Peyer's patch (tissue), 4 donors: ENCODE measurements around the gene TMEM209.

Experiments used
- CTCF ChIP-seq, 6 experiments: fragments of 450-650 bp in 4 of 6; fragments of 200-600 bp in 2 of 6; sonication (generic) in 1 of 6; IDR thresholded peaks; one replicate each; pipeline ENCODE4 v1.5.1; 2017 to 2019; ENCODE audit warnings: antibody characterized with exemption in 6 of 6, mild to moderate bottlenecking in 3 of 6, moderate library complexity in 1 of 6
- POLR2A ChIP-seq, 2 donors: fragments of 450-650 bp; IDR thresholded peaks; one replicate each; pipeline ENCODE4 v1.5.1; 2017; ENCODE audit warnings: antibody characterized with exemption in 2 of 2, mild to moderate bottlenecking in 2 of 2, moderate library complexity in 2 of 2

- TF ChIP-seq CTCF (IDR thresholded peaks at IDR 0.05) (no peak), POLR2A (IDR thresholded peaks at IDR 0.05) (no peak)
Measured at GRCh38 chr7:130223646-130224045, 18.4 kb upstream of the TMEM209 start.
